Measurements from ENCODE around the gene CA4.

CA4 gene

GRCh38 chr17:60128171-60128859 is 21.5 kb upstream of the CA4 start:
- FAIRE-seq: no peak
- DNase-seq (ENCODE audit: insufficient read length, low spot score): no peak

GRCh38 chr17:60129164-60129563 is 20.6 kb upstream of the CA4 start:
- FAIRE-seq (no peak), DNase-seq (ENCODE audit: insufficient read length, low spot score) (no peak)

- FAIRE-seq (no peak), DNase-seq (ENCODE audit: insufficient read length, low spot score) (no peak)
Observed at GRCh38 chr17:60130466-60130865, 19.3 kb upstream of the CA4 start.

GRCh38 chr17:60134396-60135150 is 15.2 kb upstream of the CA4 start:
- FAIRE-seq (no peak), DNase-seq (ENCODE audit: insufficient read length, low spot score) (no peak)

GRCh38 chr17:60135151-60135950 is 14.4 kb upstream of the CA4 start:
- DNase-seq (ENCODE audit: insufficient read length, low spot score) (peak; percentile 95), FAIRE-seq (peak; percentile 81)

- FAIRE-seq (no peak), DNase-seq (ENCODE audit: insufficient read length, low spot score) (no peak)
Observed at GRCh38 chr17:60135951-60136666, 13.7 kb upstream of the CA4 start.

- no peak for DNase-seq (ENCODE audit: insufficient read length, low spot score)
- no peak for FAIRE-seq
Observed at GRCh38 chr17:60137731-60138130, 12.0 kb upstream of the CA4 start.

GRCh38 chr17:60138769-60139437 is 10.9 kb upstream of the CA4 start:
- FAIRE-seq: no peak

GRCh38 chr17:60139438-60140285 is 10.1 kb upstream of the CA4 start:
- DNase-seq (ENCODE audit: insufficient read length, low spot score) (peak; percentile 62), FAIRE-seq (no peak)

More at GRCh38 chr17:60138769-60139437, 10.9 kb upstream of the CA4 start:
- DNase-seq (ENCODE audit: insufficient read length, low spot score): no peak

GRCh38 chr17:60141111-60142018 is 8.4 kb upstream of the CA4 start:
- no peak for DNase-seq (ENCODE audit: insufficient read length, low spot score)
- FAIRE-seq: no peak

GRCh38 chr17:60142872-60143499 is 6.8 kb upstream of the CA4 start:
- DNase-seq (ENCODE audit: insufficient read length, low spot score) (peak; percentile 56), FAIRE-seq (peak; percentile 98)

- no peak for FAIRE-seq
- no peak for DNase-seq (ENCODE audit: insufficient read length, low spot score)
Observed at GRCh38 chr17:60145006-60145935, 4.5 kb upstream of the CA4 start.

- no peak for DNase-seq (ENCODE audit: insufficient read length, low spot score)
- no peak for FAIRE-seq
Observed at GRCh38 chr17:60146206-60146605, 3.6 kb upstream of the CA4 start.

GRCh38 chr17:60147553-60148223 is 2.1 kb upstream of the CA4 start:
- no peak for DNase-seq (ENCODE audit: insufficient read length, low spot score)
- no peak for FAIRE-seq

- no peak for DNase-seq (ENCODE audit: insufficient read length, low spot score)
- FAIRE-seq: no peak
Observed at GRCh38 chr17:60148373-60148772, 1.4 kb upstream of the CA4 start.

GRCh38 chr17:60151355-60151754 is 1.6 kb downstream of the CA4 start:
- peak; percentile 80 for FAIRE-seq
- peak; percentile 53 for DNase-seq (ENCODE audit: insufficient read length, low spot score)
